Uterus (tissue), 2 donors: ENCODE data around the gene ING2.

Experiments used
- POLR2A ChIP-seq, 2 donors: fragments of 450-650 bp; IDR thresholded peaks; one replicate each; pipeline ENCODE4 v1.6.1; 2016; ENCODE audit warnings: antibody characterized with exemption in 2 of 2, mild to moderate bottlenecking in 1 of 2, moderate library complexity in 1 of 2
- TF ChIP-seq, protein P1 (sequence below), 4 experiments: fragments of 200-600 bp in 2 of 4; fragments of 450-650 bp in 2 of 4; sonication (generic) in 2 of 4; IDR thresholded peaks; one replicate each; pipeline ENCODE4 v1.5.1; 2016 to 2019; ENCODE audit warnings: antibody characterized with exemption in 4 of 4, mild to moderate bottlenecking in 2 of 4, moderate library complexity in 1 of 4

- TF ChIP-seq, protein P1, sequence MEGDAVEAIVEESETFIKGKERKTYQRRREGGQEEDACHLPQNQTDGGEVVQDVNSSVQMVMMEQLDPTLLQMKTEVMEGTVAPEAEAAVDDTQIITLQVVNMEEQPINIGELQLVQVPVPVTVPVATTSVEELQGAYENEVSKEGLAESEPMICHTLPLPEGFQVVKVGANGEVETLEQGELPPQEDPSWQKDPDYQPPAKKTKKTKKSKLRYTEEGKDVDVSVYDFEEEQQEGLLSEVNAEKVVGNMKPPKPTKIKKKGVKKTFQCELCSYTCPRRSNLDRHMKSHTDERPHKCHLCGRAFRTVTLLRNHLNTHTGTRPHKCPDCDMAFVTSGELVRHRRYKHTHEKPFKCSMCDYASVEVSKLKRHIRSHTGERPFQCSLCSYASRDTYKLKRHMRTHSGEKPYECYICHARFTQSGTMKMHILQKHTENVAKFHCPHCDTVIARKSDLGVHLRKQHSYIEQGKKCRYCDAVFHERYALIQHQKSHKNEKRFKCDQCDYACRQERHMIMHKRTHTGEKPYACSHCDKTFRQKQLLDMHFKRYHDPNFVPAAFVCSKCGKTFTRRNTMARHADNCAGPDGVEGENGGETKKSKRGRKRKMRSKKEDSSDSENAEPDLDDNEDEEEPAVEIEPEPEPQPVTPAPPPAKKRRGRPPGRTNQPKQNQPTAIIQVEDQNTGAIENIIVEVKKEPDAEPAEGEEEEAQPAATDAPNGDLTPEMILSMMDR (IDR thresholded peaks at IDR 0.05) = no peak
- no peak for TF ChIP-seq POLR2A (IDR thresholded peaks at IDR 0.05)
Measured at GRCh38 chr4:183546376-183546775, 41.5 kb downstream of the ING2 start.
